Measurements from ENCODE around the gene KNCN. TPM values are rescaled to one million over a fixed set of nuclear protein-coding genes. Genes with fewer than 3 reads are reported as not detected.

The KNCN gene
- total and polyA plus RNA-seq, 8 donors: not detected

- no peak for TF ChIP-seq POLR2A (IDR thresholded peaks at IDR 0.05)
- no peak for TF ChIP-seq CTCF (IDR thresholded peaks at IDR 0.05)
- TF ChIP-seq EP300 (IDR thresholded peaks at IDR 0.05): no peak
- TF ChIP-seq POLR2AphosphoS5 (IDR thresholded peaks at IDR 0.05): no peak
- peaks cover 20 to 97% (median 90%) of the 10 kb centered on the region in 4 donors for H3K36me3 ChIP-seq
- peaks cover 0 to 12% (median 5%) of the 10 kb centered on the region in 4 donors for H3K4me1 ChIP-seq
- H3K4me3 ChIP-seq: no peak overlapping the region
- no peaks in the 10 kb centered on the region for H3K9me3 ChIP-seq
- no peaks in the 10 kb centered on the region for H3K27me3 ChIP-seq
- no peak overlapping the region for H3K27ac ChIP-seq
- WGBS, 5 donors: 89 to 92% (median 91%) methylated on average over 6 of the region's 6 CpGs
- DNase-seq: no peak
- intact Hi-C loops (cut with DNase I; ENCODE audit: low total_unique reads): no loop called here
Measured at GRCh38 chr1:46568461-46568891, 17.0 kb upstream of the KNCN start.

DNA sequence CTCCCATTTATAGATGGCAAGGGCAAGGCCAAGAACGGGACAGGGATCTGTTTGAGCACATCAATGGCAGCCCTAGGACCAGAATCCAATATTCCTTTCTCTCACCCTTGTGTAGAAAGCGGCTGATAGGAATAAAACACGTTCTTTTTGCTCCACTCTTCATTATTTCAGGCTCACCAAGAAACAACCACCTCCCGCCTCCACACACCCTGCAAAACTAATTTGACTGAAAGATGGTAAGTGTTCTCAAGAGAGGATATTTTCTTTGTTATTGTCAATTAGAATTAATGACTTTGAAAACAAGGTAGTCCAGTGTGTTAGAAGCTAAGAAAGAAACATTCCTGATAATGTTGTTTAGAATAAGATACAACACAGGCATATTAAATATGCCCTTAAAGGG lies 11.9 kb upstream of the KNCN start:
- TF ChIP-seq CTCF (IDR thresholded peaks at IDR 0.05): no peak
- no peak for TF ChIP-seq EP300 (IDR thresholded peaks at IDR 0.05)
- TF ChIP-seq POLR2AphosphoS5 (IDR thresholded peaks at IDR 0.05): no peak
- TF ChIP-seq POLR2A (IDR thresholded peaks at IDR 0.05): no peak
- Histone ChIP-seq H3K27ac (no peak overlapping the region), H3K27me3 (no peaks in the 10 kb centered on the region), H3K4me3 (no peak overlapping the region), H3K4me1 (no peaks in the 10 kb centered on the region), H3K36me3 (peaks cover 48 to 99% (median 99%) of the 10 kb centered on the region in 4 donors), H3K9me3 (no peaks in the 10 kb centered on the region)
- WGBS, 5 donors: 86 to 93% (median 88%) methylated on average over 4 of the region's 4 CpGs
- no peak for DNase-seq
- intact Hi-C loops (cut with DNase I; ENCODE audit: low total_unique reads): no loop called here

GRCh38 chr1:46562498-46562897 lies 11.1 kb upstream of the KNCN start:
- DNase-seq: no peak
- 88 to 94% (median 92%) methylated on average over 8 to 15 of the region's 15 CpGs for WGBS, 5 donors
- Histone ChIP-seq H3K4me1 (no peaks in the 10 kb centered on the region), H3K9me3 (no peaks in the 10 kb centered on the region), H3K4me3 (no peak overlapping the region), H3K27me3 (no peaks in the 10 kb centered on the region), H3K36me3 (peaks cover 47 to 99% (median 98%) of the 10 kb centered on the region in 4 donors), H3K27ac (no peak overlapping the region)
- intact Hi-C loops (cut with DNase I; ENCODE audit: low total_unique reads): no loop called here
- TF ChIP-seq EP300 (IDR thresholded peaks at IDR 0.05): no peak
- no peak for TF ChIP-seq POLR2A (IDR thresholded peaks at IDR 0.05)
- TF ChIP-seq POLR2AphosphoS5 (IDR thresholded peaks at IDR 0.05): no peak
- no peak for TF ChIP-seq CTCF (IDR thresholded peaks at IDR 0.05)

DNA sequence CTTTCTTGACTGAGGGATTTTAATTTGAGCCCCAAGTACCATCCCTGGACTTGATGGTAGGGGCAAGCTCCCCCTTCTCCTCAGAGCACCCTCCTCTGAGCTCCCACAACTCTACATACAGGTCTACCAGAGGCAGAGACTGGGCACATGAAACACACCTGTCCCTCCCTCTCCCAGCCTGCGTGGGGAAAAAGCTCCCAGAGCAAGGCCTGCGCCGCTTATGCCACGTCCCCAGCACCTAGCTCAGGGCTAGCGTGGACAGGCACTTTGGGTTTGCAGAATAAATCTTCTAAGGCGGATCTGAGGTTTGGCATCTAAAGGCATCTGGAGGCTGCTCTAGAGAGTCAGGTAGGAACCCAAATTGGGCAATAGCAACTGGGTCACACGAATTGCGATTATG lies 7.5 kb upstream of the KNCN start:
- TF ChIP-seq POLR2AphosphoS5 (IDR thresholded peaks at IDR 0.05): no peak
- no peak for TF ChIP-seq CTCF (IDR thresholded peaks at IDR 0.05)
- no peak for TF ChIP-seq EP300 (IDR thresholded peaks at IDR 0.05)
- TF ChIP-seq POLR2A (IDR thresholded peaks at IDR 0.05): no peak
- intact Hi-C loops (cut with DNase I; ENCODE audit: low total_unique reads): no loop called here
- Histone ChIP-seq H3K9me3 (no peaks in the 10 kb centered on the region), H3K4me3 (no peak overlapping the region), H3K36me3 (peaks cover 41 to 68% (median 67%) of the 10 kb centered on the region in 4 donors), H3K4me1 (no peaks in the 10 kb centered on the region), H3K27ac (no peak overlapping the region), H3K27me3 (no peaks in the 10 kb centered on the region)
- no peak for DNase-seq
- WGBS, 5 donors: 93 to 99% (median 94%) methylated on average over 8 of the region's 8 CpGs
